Pancreas (tissue), 10 donors: Measurements from ENCODE around the gene MYH6. TPM values are rescaled to one million over a fixed set of nuclear protein-coding genes. Genes with fewer than 3 reads are reported as not detected.

Experiments
- ATAC-seq, 4 donors: fragments of 200-7000 bp; cut with Tn5 transposase; one replicate each; pipeline versions ENCODE4 v1.8.0 to v1.9.1; 2020; ENCODE audit warnings: mild to moderate bottlenecking in 4 of 4, moderate library complexity in 4 of 4
- DNase-seq, 6 donors: peaks; one replicate each; pipeline ENCODE4 v3.0.0-alpha.2; 2020
- FAIRE-seq: peaks from 2 replicates; lab custom pipeline; 2012; peaks lifted over from hg19 to GRCh38; lab: Jason Lieb, UNC
- H3K27ac ChIP-seq, 4 donors: fragments of 200-600 bp; sonication (generic); 1 replicate in 3 of 4; 2 replicates in 1 of 4; pipeline versions ENCODE4 v1.5.0 to v1.8.0; 2020
- H3K27me3 ChIP-seq, 4 donors: fragments of 200-600 bp; one replicate each; pipeline ENCODE4 v1.8.0; 2021
- H3K36me3 ChIP-seq, 3 donors: fragments of 200-600 bp; sonication (generic) in 1 of 3; one replicate each; pipeline versions ENCODE4 v1.5.0 to v1.8.0; 2020 to 2021
- H3K4me1 ChIP-seq, 3 donors: fragments of 200-600 bp; one replicate each; pipeline ENCODE4 v1.8.0; 2021
- H3K4me3 ChIP-seq, 4 donors: fragments of 200-600 bp; sonication (generic) in 2 of 4; one replicate each; pipeline versions ENCODE4 v1.5.0 to v1.8.0; 2020 to 2021
- H3K9me3 ChIP-seq, 4 donors: fragments of 200-600 bp; one replicate each; pipeline ENCODE4 v1.8.0; 2021
- whole genome bisulfite sequencing, 2 donors: extraction: QIAGEN DNeasy Blood & Tissue Kit; methylation state at CpG; one replicate each; pipeline ENCODE4 v1.1.7; 2013; 5-methylcytosine and 5-hydroxymethylcytosine counted together
- intact Hi-C, 3 donors: fragments of 100-400 bp; cut with DNase I; formaldehyde crosslinking; loops; one replicate each; pipeline versions ENCODE4 v1.11.1 to v1.14.2; 2022
- polyA plus RNA-seq, 2 donors: library from polyadenylated mRNA; stranded (reverse); fragments of 200-250 nt; gene quantifications; one replicate each; pipeline ENCODE4 v1.2.3, GENCODE V29; 2013
- total RNA-seq, 6 donors: library from RNA; stranded (reverse); fragmentation: NEBNext Ultra II Directional in 4 of 6; extraction: Animal tissue kit (Norgen Biotek cat#: 25700) in 4 of 6; gene quantifications; one replicate each; pipeline versions ENCODE4 v1.2.1 to v1.2.4, GENCODE V29; 2021 to 2023
- TF ChIP-seq, protein P1 (sequence below), 4 donors: fragments of 200-600 bp; sonication (generic) in 3 of 4; IDR thresholded peaks; one replicate each; pipeline versions ENCODE4 v1.5.0 to v1.8.0; 2021; ENCODE audit warnings: antibody characterized with exemption in 4 of 4
- donor health status: healthy with polysubstance abuse.
- donor health status: DM: no; HTN: no; CAD: no; lungs with moderate emphysema.
- donor health status: DM: no; HTN: no; CAD: no.
- donor health status: control.
- donor health status: control.
- donor health status: Bipolar disorder and iron deficiency.
- donor health status: DM: yes; HTN: yes; CAD: no.
- donor health status: DM: no; HTN: no; CAD: no.
- donor health status: DM: no; HTN: no; CAD: no.
- donor health status: DM: yes; HTN: yes; CAD: no.

Gene MYH6
- total and polyA plus RNA-seq, 8 donors, result 0.03 to 0.72 (median 0.11) TPM; not detected in 2

DNA sequence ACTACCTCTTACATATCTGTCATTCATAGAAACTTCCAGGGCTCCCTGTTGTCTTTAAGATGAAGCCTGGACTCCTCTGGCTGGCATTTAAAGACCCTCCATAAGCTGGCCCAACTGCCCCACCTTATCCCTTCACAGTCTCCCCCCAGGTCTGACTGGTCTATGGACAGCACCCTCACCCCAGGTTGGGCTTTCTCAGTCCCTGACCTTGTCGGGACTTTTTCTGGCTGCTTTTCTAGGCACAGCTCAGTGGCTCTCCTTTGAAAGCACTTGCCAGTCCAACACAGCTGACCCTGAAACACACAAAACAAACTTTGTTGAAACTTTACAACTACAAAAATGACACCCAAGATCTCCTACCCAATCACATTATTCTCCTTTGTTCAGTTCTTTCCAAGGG is 41.2 kb upstream of the MYH6 start:
- intact Hi-C loops, result no loop called here
- FAIRE-seq (no peak), ATAC-seq (peak in 2 of 4 donors; percentile 48 to 57), DNase-seq (no peak)
- Histone ChIP-seq H3K4me3 (no peak overlapping the region), H3K27ac (no peak overlapping the region), H3K27me3 (no peaks in the 10 kb centered on the region), H3K4me1 (peaks cover 4 to 9% (median 6%) of the 10 kb centered on the region in 3 donors), H3K9me3 (no peaks in the 10 kb centered on the region), H3K36me3 (no peaks in the 10 kb centered on the region)
- TF ChIP-seq, protein P1, sequence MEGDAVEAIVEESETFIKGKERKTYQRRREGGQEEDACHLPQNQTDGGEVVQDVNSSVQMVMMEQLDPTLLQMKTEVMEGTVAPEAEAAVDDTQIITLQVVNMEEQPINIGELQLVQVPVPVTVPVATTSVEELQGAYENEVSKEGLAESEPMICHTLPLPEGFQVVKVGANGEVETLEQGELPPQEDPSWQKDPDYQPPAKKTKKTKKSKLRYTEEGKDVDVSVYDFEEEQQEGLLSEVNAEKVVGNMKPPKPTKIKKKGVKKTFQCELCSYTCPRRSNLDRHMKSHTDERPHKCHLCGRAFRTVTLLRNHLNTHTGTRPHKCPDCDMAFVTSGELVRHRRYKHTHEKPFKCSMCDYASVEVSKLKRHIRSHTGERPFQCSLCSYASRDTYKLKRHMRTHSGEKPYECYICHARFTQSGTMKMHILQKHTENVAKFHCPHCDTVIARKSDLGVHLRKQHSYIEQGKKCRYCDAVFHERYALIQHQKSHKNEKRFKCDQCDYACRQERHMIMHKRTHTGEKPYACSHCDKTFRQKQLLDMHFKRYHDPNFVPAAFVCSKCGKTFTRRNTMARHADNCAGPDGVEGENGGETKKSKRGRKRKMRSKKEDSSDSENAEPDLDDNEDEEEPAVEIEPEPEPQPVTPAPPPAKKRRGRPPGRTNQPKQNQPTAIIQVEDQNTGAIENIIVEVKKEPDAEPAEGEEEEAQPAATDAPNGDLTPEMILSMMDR (IDR thresholded peaks at IDR 0.05), result no peak
- WGBS, 2 donors, result 21 to 27% methylated on average over 1 of the region's 1 CpG

DNA sequence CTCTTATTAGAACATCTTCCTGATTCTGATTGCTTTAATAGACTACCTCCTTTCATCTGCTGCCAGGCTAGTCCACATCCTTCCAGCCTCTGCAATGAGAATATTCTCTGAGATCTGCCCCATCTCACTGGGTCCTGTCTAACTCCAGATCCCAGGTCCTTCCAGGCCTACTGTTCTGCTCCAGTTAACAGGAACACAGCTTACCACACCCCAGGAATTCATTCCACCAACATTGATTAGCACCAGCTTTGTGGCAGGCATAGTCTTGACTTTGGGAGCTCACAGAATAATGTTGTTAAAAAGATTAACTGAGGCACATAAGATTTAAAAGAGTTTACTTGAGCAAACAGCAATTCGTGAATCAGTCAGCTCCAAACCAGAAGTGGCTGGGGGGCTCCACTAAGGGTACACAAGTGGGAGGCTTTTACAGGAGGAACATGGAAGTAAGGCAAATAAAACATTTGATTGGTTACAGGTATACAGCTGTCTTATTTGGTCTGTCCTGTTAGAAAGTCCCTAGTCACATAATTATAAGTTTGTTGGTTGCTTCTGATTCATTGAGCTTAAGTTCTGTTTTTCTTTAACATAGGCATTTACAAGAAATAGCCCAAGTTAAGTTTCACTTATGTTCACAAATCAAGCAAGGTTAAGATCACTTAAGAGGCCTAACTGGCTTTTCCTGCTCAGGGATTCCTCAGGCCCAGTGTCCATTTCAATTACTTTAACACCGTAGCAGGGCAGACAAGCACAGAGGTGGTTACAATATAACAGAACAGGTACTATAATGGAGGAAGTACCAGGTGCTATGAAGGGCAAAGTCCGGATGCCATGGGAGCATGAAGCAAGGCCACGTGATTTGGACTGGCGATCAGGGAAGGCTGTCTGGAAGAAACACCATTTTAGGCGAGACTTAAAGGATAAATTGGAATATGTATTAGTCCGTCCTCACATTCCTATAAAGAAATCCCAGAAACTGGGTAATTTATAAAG is 39.6 kb upstream of the MYH6 start:
- Histone ChIP-seq H3K27ac (peak overlapping the region in 2 of 4 donors; percentile 15 to 61), H3K4me1 (peaks cover 4 to 9% (median 6%) of the 10 kb centered on the region in 3 donors), H3K9me3 (no peaks in the 10 kb centered on the region), H3K36me3 (no peaks in the 10 kb centered on the region), H3K4me3 (no peak overlapping the region), H3K27me3 (no peaks in the 10 kb centered on the region)
- peak; percentile 83 to 98 (median 94) for ATAC-seq
- no peak for FAIRE-seq
- TF ChIP-seq, protein P1 (IDR thresholded peaks at IDR 0.05), result no peak
- DNase-seq, result peak in 4 of 6 donors; percentile 30 to 58 (median 40)
- intact Hi-C loops, result no loop called here
- WGBS, 2 donors, result 33 to 34% methylated on average over 7 of the region's 7 CpGs

DNA sequence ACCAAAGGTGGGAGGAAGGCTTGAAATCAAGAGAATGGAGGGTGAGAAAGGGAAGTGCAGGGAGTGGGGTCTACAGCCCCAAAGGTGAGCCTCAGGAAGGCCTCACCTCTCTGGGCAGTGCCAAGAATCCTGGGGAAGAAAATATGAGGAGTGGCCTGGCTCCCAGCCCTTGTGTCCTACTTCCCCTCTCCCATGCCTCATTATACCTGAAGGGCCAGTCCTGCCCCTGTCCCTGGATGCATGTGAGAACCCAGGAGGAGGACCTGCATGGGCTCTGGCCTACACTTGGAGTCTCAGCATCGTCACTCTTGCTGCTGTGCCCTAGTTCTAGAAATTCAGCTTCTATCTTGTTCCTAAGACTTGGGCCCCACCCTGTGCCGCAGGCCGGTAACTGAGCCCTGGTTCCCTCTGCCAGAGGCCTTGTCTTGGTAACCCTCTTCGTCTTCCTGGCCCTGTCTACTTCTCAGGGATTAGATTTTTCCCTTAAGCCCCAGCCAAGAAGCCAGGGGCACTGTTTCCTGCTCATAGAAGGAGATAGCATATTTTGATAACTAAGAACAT is 38.3 kb upstream of the MYH6 start:
- Histone ChIP-seq H3K4me3 (no peak overlapping the region), H3K36me3 (no peaks in the 10 kb centered on the region), H3K27ac (no peak overlapping the region), H3K27me3 (no peaks in the 10 kb centered on the region), H3K9me3 (no peaks in the 10 kb centered on the region), H3K4me1 (peaks cover 4 to 9% (median 6%) of the 10 kb centered on the region in 3 donors)
- WGBS, 2 donors, result 83 to 88% methylated on average over 4 of the region's 4 CpGs
- ATAC-seq, result peak in 2 of 4 donors; percentile 9 to 28
- FAIRE-seq, result no peak
- TF ChIP-seq, protein P1 (IDR thresholded peaks at IDR 0.05), result no peak
- peak in 1 of 6 donors; percentile 19 for DNase-seq
- intact Hi-C loops, result no loop called here

DNA sequence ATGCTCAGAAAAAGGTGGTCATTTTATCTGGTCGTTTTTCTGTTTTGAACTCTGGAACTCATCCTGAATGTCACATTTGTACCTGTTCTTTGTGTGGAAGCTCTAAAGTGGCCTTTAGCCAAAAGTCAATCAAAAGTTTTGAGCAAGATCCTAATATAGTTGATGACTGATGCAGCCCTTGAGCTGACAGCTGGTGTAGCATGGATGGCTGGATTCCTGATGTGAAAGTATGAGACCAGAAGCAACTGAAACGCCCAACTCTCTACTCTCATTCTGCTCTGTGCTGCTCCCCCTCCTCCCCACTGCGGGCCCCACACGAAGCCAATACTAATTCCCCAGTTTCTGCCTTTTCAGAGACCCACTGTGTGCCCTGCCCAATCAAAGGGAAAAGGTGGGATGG is 37.7 kb upstream of the MYH6 start:
- Histone ChIP-seq H3K36me3 (no peaks in the 10 kb centered on the region), H3K27ac (no peak overlapping the region), H3K27me3 (no peaks in the 10 kb centered on the region), H3K9me3 (no peaks in the 10 kb centered on the region), H3K4me3 (no peak overlapping the region), H3K4me1 (peaks cover 4 to 9% (median 6%) of the 10 kb centered on the region in 3 donors)
- DNase-seq, result no peak
- TF ChIP-seq, protein P1 (IDR thresholded peaks at IDR 0.05), result no peak
- no peak for FAIRE-seq
- ATAC-seq, result no peak
- 61 to 71% methylated on average over 4 of the region's 4 CpGs for WGBS, 2 donors
- intact Hi-C loops, result no loop called here
